ENCODE data around the gene SAMD8. TPM values are rescaled to one million over a fixed set of nuclear protein-coding genes. Genes with fewer than 3 reads are reported as not detected.

Gene SAMD8
- total RNA-seq, 2 donors from 2014 or later = 25.2 to 34.2 TPM

- Mint-ChIP-seq H3K36me3 (ENCODE audit: low read depth) (no peaks in the 10 kb centered on the region), H3K4me3 (no peak overlapping the region), H3K27me3 (no peaks in the 10 kb centered on the region), H3K4me1 (peaks cover 4% of the 10 kb centered on the region), H3K27ac (no peak overlapping the region)
- no peak for DNase-seq
- H3K9me3 ChIP-seq (ENCODE audit: control insufficient read depth, low read length, poor library complexity, severe bottlenecking) = no peaks in the 10 kb centered on the region
- ATAC-seq = no peak
Observed at GRCh38 chr10:75096749-75097148, 14.7 kb upstream of the SAMD8 start.

- Mint-ChIP-seq H3K4me3 (no peak overlapping the region), H3K4me1 (peaks cover 4% of the 10 kb centered on the region)
Observed at GRCh38 chr10:75097666-75098285, 13.7 kb upstream of the SAMD8 start.

GRCh38 chr10:75098902-75099673 is 12.4 kb upstream of the SAMD8 start:
- peak overlapping the region; percentile 70 for H3K27ac Mint-ChIP-seq

More at GRCh38 chr10:75097666-75098285, 13.7 kb upstream of the SAMD8 start:
- ATAC-seq = no peak
- H3K9me3 ChIP-seq (ENCODE audit: control insufficient read depth, low read length, poor library complexity, severe bottlenecking) = no peaks in the 10 kb centered on the region
- no peak for DNase-seq
- no peaks in the 10 kb centered on the region for H3K27me3 Mint-ChIP-seq
- no peak overlapping the region for H3K27ac Mint-ChIP-seq
- no peaks in the 10 kb centered on the region for H3K36me3 Mint-ChIP-seq (ENCODE audit: low read depth)

GRCh38 chr10:75099952-75100763 is 11.3 kb upstream of the SAMD8 start:
- H3K36me3 Mint-ChIP-seq (ENCODE audit: low read depth) = no peaks in the 10 kb centered on the region
- H3K4me1 Mint-ChIP-seq = peaks cover 4% of the 10 kb centered on the region
- H3K9me3 ChIP-seq (ENCODE audit: control insufficient read depth, low read length, poor library complexity, severe bottlenecking) = no peaks in the 10 kb centered on the region
- no peaks in the 10 kb centered on the region for H3K27me3 Mint-ChIP-seq
- no peak overlapping the region for H3K4me3 Mint-ChIP-seq
- peak overlapping the region; percentile 70 for H3K27ac Mint-ChIP-seq
- DNase-seq = peak; percentile 69 to 84 (median 77)
- ATAC-seq = peak; percentile 97

More at GRCh38 chr10:75098902-75099673, 12.4 kb upstream of the SAMD8 start:
- DNase-seq (no peak), ATAC-seq (no peak)
- H3K4me3 Mint-ChIP-seq = no peak overlapping the region
- peaks cover 4% of the 10 kb centered on the region for H3K4me1 Mint-ChIP-seq
- H3K36me3 Mint-ChIP-seq (ENCODE audit: low read depth) = no peaks in the 10 kb centered on the region
- H3K9me3 ChIP-seq (ENCODE audit: control insufficient read depth, low read length, poor library complexity, severe bottlenecking) = no peaks in the 10 kb centered on the region
- H3K27me3 Mint-ChIP-seq = no peaks in the 10 kb centered on the region

DNA sequence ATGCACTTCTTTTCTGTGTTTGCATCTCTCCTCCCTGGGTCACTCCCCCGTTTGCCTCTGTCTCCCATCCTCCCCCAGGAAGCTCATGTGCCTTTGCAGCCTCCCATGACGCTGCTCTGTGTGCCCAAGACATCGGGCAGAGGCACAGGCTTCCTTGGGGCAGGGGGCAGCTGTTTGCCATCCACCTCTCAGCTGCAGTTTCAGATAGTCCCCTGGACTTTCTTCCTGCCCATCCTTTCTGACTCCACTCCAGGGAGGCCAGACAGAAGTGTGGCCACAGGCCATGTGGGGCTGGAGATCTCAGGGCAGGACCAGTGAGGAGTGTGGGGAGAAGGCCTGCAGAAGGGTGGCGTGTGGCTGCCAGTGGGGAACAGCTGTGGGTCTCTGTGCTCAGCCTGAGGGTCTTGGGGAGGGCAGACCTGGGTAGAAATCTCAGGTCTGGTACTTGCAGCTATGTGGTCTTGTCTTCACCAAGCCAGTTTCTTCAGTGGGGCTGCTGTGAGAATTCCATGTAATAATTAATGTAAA is 10.6 kb upstream of the SAMD8 start:
- Mint-ChIP-seq H3K27ac (no peak overlapping the region), H3K4me1 (peaks cover 4% of the 10 kb centered on the region), H3K4me3 (no peak overlapping the region), H3K36me3 (ENCODE audit: low read depth) (no peaks in the 10 kb centered on the region), H3K27me3 (no peaks in the 10 kb centered on the region)
- no peaks in the 10 kb centered on the region for H3K9me3 ChIP-seq (ENCODE audit: control insufficient read depth, low read length, poor library complexity, severe bottlenecking)
- ATAC-seq = no peak
- DNase-seq = no peak

- DNase-seq (no peak), ATAC-seq (no peak)
- H3K9me3 ChIP-seq (ENCODE audit: control insufficient read depth, low read length, poor library complexity, severe bottlenecking) = no peaks in the 10 kb centered on the region
- Mint-ChIP-seq H3K27me3 (no peaks in the 10 kb centered on the region), H3K4me3 (no peak overlapping the region), H3K4me1 (peaks cover 4% of the 10 kb centered on the region), H3K36me3 (ENCODE audit: low read depth) (no peaks in the 10 kb centered on the region), H3K27ac (no peak overlapping the region)
Observed at GRCh38 chr10:75101416-75102251, 9.8 kb upstream of the SAMD8 start.

DNA sequence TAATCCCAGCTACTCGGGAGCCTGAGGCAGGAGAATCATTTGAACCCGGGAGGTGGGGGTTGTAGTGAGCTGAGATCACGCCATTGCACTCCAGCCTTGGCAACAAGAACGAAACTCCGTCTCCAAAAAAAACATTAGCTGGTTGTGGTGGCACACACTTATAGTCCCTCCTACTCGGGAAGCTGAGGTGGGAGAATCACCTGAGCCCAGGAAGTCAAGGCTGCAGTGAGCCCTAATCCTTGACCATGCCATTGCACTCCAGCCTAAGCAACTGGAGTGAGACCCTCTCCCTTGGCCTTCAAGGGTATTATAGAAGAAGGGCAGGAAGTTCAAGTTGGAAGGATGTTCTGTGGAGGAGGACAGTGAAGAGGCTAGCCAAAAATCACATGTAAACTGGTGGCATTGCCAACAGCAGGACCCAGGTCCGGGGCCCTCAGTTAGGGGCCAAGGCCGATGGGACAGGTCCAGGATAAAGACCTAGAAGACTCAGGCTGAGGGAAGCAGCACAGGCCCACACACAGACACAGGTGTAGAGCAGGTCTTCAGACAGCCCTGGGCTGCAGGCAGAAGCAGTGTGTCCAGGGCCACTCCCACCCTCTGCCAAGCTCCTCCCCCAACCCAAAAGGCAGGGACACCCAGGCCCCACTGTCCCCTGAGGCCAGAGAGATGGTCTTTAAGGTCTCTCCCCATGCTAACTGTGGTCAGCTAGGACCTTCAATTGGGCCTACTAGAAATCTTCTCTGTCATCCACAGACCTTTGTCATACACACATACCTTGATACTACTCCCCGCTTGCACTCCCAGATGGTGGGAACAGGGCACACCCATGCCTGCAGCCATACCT is 8.4 kb upstream of the SAMD8 start:
- H3K9me3 ChIP-seq (ENCODE audit: control insufficient read depth, low read length, poor library complexity, severe bottlenecking) = no peaks in the 10 kb centered on the region
- no peak for DNase-seq
- Mint-ChIP-seq H3K36me3 (ENCODE audit: low read depth) (no peaks in the 10 kb centered on the region), H3K27ac (no peak overlapping the region), H3K4me3 (no peak overlapping the region), H3K27me3 (no peaks in the 10 kb centered on the region), H3K4me1 (peaks cover 4% of the 10 kb centered on the region)
- no peak for ATAC-seq

GRCh38 chr10:75103881-75104686 is 7.4 kb upstream of the SAMD8 start:
- H3K36me3 Mint-ChIP-seq (ENCODE audit: low read depth) = no peaks in the 10 kb centered on the region
- DNase-seq = no peak
- H3K4me1 Mint-ChIP-seq = peaks cover 4% of the 10 kb centered on the region
- H3K9me3 ChIP-seq (ENCODE audit: control insufficient read depth, low read length, poor library complexity, severe bottlenecking) = no peaks in the 10 kb centered on the region
- no peak for ATAC-seq
- H3K27me3 Mint-ChIP-seq = no peaks in the 10 kb centered on the region
- no peak overlapping the region for H3K4me3 Mint-ChIP-seq
- no peak overlapping the region for H3K27ac Mint-ChIP-seq

DNA sequence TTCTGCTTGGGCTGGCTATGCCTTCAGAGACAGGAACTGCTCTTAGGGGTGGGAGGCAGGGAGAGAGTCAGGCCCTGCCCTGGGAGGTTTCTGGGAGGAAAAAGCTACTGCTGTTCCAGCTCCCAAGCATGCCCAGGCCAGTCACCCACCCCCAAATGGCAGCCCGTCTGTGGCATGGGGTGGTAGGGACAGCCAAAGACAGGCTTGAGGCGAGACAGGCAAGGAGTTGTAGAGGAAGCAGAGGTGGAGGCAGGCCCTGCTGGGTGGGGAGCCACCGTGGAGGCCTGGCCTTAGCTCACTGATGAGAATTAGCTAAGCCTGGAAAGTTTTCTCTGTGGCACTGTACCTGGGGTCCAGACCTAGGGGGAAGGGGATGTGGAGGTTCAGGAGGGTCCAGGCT is 6.6 kb upstream of the SAMD8 start:
- H3K4me1 Mint-ChIP-seq = peaks cover 6% of the 10 kb centered on the region
- H3K4me3 Mint-ChIP-seq = no peak overlapping the region
- H3K27me3 Mint-ChIP-seq = no peaks in the 10 kb centered on the region
- no peaks in the 10 kb centered on the region for H3K36me3 Mint-ChIP-seq (ENCODE audit: low read depth)
- H3K9me3 ChIP-seq (ENCODE audit: control insufficient read depth, low read length, poor library complexity, severe bottlenecking) = no peaks in the 10 kb centered on the region
- DNase-seq (no peak), ATAC-seq (no peak)
- H3K27ac Mint-ChIP-seq = no peak overlapping the region

GRCh38 chr10:75105576-75106197 is 5.8 kb upstream of the SAMD8 start:
- DNase-seq = no peak
- ATAC-seq = no peak
- H3K27ac Mint-ChIP-seq = no peak overlapping the region
- no peak overlapping the region for H3K4me3 Mint-ChIP-seq
- peaks cover 8% of the 10 kb centered on the region for H3K4me1 Mint-ChIP-seq
- no peaks in the 10 kb centered on the region for H3K36me3 Mint-ChIP-seq (ENCODE audit: low read depth)
- no peaks in the 10 kb centered on the region for H3K27me3 Mint-ChIP-seq
- no peaks in the 10 kb centered on the region for H3K9me3 ChIP-seq (ENCODE audit: control insufficient read depth, low read length, poor library complexity, severe bottlenecking)

DNA sequence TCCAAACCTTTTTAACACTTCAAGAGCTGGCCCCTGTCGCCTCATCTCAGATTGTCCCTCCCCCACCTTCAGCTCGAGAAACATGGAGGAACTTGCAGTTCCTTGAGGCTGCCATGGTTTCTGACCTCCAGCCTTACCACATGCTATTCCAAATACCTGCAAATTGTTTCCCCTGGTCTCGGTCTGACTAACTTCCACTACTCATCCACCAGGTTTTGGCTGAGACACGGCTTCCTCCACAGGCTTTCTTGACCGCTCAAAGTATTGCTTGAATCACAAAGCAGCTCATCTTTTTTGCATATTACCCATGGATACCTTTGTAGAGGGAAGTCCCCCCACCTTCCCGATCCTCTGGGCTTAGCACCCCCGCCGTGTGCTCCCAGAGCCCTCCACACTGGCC is 5.2 kb upstream of the SAMD8 start:
- no peaks in the 10 kb centered on the region for H3K36me3 Mint-ChIP-seq (ENCODE audit: low read depth)
- no peaks in the 10 kb centered on the region for H3K9me3 ChIP-seq (ENCODE audit: control insufficient read depth, low read length, poor library complexity, severe bottlenecking)
- no peak for DNase-seq
- ATAC-seq = no peak
- no peaks in the 10 kb centered on the region for H3K27me3 Mint-ChIP-seq
- no peak overlapping the region for H3K4me3 Mint-ChIP-seq
- H3K27ac Mint-ChIP-seq = no peak overlapping the region
- peaks cover 8% of the 10 kb centered on the region for H3K4me1 Mint-ChIP-seq
